ENCODE data around the gene COA6. TPM values are rescaled to one million over a fixed set of nuclear protein-coding genes. Genes with fewer than 3 reads are reported as not detected.

The COA6 gene
- total RNA-seq, 2 donors from 2014 or later: 23.1 to 36.4 TPM

DNA sequence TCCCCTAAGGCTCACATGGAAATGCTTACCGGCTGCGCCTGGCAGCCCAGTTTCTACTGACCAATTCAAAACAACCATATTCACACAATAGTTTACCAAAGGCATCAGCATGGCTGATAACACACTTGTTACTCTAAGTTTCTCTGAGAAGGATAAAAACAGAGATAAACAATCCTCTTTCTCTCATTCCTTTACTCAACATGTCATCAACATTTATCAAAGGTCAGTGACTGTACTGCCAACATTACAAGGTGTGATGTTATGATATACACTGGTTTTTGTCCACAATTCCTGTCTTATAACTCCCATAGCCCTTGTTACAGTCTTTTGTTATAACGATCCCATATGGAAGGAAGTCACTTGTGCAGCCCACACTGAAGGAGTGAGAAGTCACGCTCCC, 33.6 kb downstream of the COA6 start:
- no peaks in the 10 kb centered on the region for H3K36me3 ChIP-seq
- no peaks in the 10 kb centered on the region for H3K4me1 ChIP-seq
- TF ChIP-seq, protein P1, sequence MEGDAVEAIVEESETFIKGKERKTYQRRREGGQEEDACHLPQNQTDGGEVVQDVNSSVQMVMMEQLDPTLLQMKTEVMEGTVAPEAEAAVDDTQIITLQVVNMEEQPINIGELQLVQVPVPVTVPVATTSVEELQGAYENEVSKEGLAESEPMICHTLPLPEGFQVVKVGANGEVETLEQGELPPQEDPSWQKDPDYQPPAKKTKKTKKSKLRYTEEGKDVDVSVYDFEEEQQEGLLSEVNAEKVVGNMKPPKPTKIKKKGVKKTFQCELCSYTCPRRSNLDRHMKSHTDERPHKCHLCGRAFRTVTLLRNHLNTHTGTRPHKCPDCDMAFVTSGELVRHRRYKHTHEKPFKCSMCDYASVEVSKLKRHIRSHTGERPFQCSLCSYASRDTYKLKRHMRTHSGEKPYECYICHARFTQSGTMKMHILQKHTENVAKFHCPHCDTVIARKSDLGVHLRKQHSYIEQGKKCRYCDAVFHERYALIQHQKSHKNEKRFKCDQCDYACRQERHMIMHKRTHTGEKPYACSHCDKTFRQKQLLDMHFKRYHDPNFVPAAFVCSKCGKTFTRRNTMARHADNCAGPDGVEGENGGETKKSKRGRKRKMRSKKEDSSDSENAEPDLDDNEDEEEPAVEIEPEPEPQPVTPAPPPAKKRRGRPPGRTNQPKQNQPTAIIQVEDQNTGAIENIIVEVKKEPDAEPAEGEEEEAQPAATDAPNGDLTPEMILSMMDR (IDR thresholded peaks at IDR 0.05): no peak
- H3K4me3 ChIP-seq: no peak overlapping the region
- no peak overlapping the region for H3K27ac ChIP-seq
- H3K9me3 ChIP-seq: no peaks in the 10 kb centered on the region
- DNase-seq (ENCODE audit: low spot score): no peak
- H3K27me3 ChIP-seq: no peaks in the 10 kb centered on the region

DNA sequence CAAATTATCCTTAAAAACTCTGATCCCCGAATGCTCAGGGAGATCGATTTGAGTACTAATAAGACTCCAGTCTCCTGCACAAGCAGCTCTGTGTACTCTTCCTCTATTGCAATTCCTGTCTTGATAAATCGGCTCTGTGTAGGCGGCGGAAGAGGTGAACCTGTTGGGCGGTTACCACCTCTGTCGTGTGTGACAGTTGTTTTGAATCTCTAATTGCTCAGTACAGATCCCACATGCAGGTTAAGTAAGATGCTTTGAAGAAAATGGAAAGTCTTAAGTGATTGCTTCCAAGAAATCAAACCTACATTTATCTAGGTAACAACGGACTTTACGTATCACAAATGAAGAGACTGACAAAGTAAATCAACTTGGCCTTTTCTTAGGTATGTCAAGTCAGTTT, 35.5 kb downstream of the COA6 start:
- Histone ChIP-seq H3K9me3 (no peaks in the 10 kb centered on the region), H3K36me3 (no peaks in the 10 kb centered on the region), H3K4me3 (no peak overlapping the region), H3K27me3 (no peaks in the 10 kb centered on the region), H3K27ac (no peak overlapping the region), H3K4me1 (no peaks in the 10 kb centered on the region)
- TF ChIP-seq, protein P1 (IDR thresholded peaks at IDR 0.05): no peak
- DNase-seq (ENCODE audit: low spot score): no peak

DNA sequence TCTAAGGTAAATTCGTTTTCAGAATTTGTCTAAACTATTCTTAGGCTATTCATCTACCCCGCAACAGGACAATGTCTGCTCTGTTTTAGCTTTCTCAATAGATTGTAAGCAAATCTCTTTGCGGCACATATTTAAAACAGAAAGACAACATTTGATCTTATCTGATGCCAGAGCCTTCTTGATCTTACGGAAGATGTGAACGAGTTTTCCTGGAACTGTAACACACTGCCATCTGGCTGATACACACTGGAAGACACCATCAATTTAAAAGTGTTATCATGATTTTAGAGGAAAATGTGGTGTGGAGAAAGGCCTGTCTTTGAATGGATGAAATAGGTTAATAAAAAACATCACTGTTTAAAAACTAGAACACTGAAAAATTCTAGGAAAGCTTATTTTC, 36.1 kb downstream of the COA6 start:
- H3K4me1 ChIP-seq: no peaks in the 10 kb centered on the region
- TF ChIP-seq, protein P1 (IDR thresholded peaks at IDR 0.05): no peak

DNA sequence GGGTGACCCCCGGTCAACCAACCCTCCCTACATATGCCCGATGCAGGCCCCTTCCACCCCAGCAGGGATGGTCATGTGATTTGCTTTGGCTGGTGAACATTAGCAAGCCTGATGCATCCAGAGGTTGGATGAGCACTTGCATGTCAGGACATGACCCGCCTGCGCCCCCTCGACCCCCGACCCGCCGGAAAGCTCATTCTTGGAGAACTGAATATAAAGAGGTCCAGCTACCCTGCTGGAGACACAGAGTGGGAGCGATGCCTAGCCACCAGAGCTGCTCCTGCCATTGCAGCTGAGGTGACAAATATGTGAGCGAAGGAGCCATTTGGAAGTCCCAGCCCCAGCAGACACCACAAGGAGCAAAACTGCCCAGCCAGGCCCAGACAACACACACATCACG, 39.6 kb downstream of the COA6 start:
- H3K27me3 ChIP-seq: no peaks in the 10 kb centered on the region
- TF ChIP-seq, protein P1 (IDR thresholded peaks at IDR 0.05): no peak
- H3K27ac ChIP-seq: no peak overlapping the region
- H3K4me1 ChIP-seq: no peaks in the 10 kb centered on the region
- no peak overlapping the region for H3K4me3 ChIP-seq
- no peak for DNase-seq (ENCODE audit: low spot score)
- no peaks in the 10 kb centered on the region for H3K9me3 ChIP-seq
- peaks cover 5% of the 10 kb centered on the region for H3K36me3 ChIP-seq

More for the DNA sequence above, 36.1 kb downstream of the COA6 start:
- no peaks in the 10 kb centered on the region for H3K36me3 ChIP-seq
- no peak overlapping the region for H3K27ac ChIP-seq
- no peak overlapping the region for H3K4me3 ChIP-seq
- no peak for DNase-seq (ENCODE audit: low spot score)
- H3K9me3 ChIP-seq: no peaks in the 10 kb centered on the region
- H3K27me3 ChIP-seq: no peaks in the 10 kb centered on the region

DNA sequence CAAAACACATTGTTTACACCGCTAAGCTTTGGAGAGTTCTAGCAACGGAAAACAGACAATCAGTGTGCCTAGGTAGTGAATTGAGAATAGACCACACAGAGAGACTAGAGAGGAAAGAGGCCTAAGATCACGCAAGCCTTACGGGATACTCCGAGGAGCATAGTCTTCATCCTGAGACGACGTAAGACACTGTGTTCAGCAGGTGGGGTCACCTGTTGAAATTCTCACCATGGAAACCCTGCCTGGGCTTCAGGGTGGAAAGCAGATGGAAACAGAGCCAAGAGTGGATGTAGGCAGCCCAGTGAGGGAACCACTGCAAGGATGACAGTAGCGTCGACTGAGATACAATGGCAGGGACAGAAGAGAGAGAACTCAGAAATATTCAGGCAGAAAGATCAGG, 40.2 kb downstream of the COA6 start:
- DNase-seq (ENCODE audit: low spot score): no peak
- peaks cover 5% of the 10 kb centered on the region for H3K36me3 ChIP-seq
- no peak overlapping the region for H3K27ac ChIP-seq
- TF ChIP-seq, protein P1 (IDR thresholded peaks at IDR 0.05): no peak
- no peaks in the 10 kb centered on the region for H3K9me3 ChIP-seq
- no peak overlapping the region for H3K4me3 ChIP-seq
- H3K4me1 ChIP-seq: no peaks in the 10 kb centered on the region
- no peaks in the 10 kb centered on the region for H3K27me3 ChIP-seq

DNA sequence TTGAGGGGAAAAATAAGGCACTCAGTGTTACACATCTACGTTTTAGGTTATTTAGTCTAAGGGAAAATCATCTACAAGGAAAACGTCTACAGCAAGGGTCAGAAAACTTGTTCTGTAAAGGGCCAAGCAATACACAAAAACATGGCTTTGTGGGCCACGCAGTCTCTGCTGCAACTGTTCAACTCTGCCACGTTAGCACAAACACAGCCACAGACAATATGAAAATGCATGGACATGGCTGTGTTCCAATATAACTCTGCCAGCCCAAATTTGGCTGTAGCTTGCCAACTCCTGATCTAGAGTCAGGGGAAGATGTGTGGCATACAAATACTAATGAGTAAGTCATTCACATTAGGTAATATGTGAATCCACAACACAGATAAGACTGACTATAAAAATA, 40.7 kb downstream of the COA6 start:
- H3K27ac ChIP-seq: no peak overlapping the region
- TF ChIP-seq, protein P1 (IDR thresholded peaks at IDR 0.05): no peak
- no peaks in the 10 kb centered on the region for H3K9me3 ChIP-seq
- H3K4me1 ChIP-seq: no peaks in the 10 kb centered on the region
- peaks cover 5% of the 10 kb centered on the region for H3K36me3 ChIP-seq
- H3K27me3 ChIP-seq: no peaks in the 10 kb centered on the region
- no peak overlapping the region for H3K4me3 ChIP-seq
- DNase-seq (ENCODE audit: low spot score): no peak

All from right atrium auricular region (tissue), 2 donors.